ENCODE measurements around the gene ZNF662. TPM values are rescaled to one million over a fixed set of nuclear protein-coding genes. Genes with fewer than 3 reads are reported as not detected.

ZNF662 gene
- total RNA-seq, 4 donors from 2014 or later = 7.2 to 25.5 (median 19.6) TPM

DNA sequence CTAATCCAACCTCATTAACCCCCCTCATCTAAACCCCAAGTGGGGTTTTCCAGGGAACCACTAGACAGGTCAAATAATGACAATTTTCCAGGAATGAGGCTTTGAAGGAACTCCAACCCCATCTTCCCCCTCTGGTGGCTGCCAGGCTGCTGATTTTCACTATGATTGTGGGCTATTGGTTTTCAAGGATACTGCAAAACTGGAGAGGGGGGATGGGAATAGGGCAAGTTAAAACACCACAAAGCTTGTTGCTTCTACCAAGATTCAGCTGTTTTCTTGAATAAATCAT lies 10.4 kb upstream of the ZNF662 start:
- no peak overlapping the region for H3K27ac ChIP-seq
- TF ChIP-seq, protein P1, sequence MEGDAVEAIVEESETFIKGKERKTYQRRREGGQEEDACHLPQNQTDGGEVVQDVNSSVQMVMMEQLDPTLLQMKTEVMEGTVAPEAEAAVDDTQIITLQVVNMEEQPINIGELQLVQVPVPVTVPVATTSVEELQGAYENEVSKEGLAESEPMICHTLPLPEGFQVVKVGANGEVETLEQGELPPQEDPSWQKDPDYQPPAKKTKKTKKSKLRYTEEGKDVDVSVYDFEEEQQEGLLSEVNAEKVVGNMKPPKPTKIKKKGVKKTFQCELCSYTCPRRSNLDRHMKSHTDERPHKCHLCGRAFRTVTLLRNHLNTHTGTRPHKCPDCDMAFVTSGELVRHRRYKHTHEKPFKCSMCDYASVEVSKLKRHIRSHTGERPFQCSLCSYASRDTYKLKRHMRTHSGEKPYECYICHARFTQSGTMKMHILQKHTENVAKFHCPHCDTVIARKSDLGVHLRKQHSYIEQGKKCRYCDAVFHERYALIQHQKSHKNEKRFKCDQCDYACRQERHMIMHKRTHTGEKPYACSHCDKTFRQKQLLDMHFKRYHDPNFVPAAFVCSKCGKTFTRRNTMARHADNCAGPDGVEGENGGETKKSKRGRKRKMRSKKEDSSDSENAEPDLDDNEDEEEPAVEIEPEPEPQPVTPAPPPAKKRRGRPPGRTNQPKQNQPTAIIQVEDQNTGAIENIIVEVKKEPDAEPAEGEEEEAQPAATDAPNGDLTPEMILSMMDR (IDR thresholded peaks at IDR 0.05) = no peak
- no peak for TF ChIP-seq POLR2A (IDR thresholded peaks at IDR 0.05)
- no peaks in the 10 kb centered on the region for H3K4me1 ChIP-seq
- no peaks in the 10 kb centered on the region for H3K9me3 ChIP-seq
- no peaks in the 10 kb centered on the region for H3K27me3 ChIP-seq
- no peaks in the 10 kb centered on the region for H3K36me3 ChIP-seq
- no peak for DNase-seq
- no peak overlapping the region for H3K4me3 ChIP-seq
- intact Hi-C loops (cut with DNase I; ENCODE audit: low total_unique reads) = no loop called here

DNA sequence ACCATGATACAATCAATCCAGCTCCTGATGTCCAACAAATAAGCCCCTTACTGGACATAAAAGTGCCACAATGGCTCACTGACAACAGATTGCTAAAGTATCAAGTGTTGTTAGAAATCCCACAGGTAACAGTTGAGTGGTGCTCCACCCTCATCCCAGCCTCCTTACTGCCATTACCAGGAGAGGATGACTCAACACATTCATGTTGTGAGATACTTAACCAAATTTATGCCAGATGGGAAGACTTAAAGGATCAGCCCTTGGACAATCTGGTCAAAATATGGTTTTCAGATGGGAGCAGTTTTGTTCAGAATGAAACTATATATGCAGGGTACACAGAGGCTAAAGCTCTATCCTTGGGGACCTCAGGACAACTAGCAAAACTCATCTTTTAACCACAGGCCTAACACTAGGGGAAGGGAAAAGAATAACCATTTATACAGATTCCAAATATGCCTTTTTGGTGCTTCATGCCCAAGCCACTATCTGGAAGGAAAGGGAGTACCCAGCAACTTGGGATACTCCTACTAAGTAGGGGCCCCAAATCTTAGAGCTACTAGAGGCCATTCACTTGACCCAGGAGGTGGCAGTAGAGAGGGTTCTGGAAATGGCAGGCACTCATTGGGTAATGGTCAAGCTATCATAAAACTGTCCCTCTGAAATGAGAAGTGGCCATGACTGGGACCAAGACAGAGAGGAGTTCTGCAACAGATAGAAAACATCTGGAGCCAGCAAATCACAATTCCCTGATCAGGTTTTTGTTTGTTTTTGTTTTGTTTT lies 6.9 kb upstream of the ZNF662 start:
- H3K36me3 ChIP-seq = no peaks in the 10 kb centered on the region
- no peaks in the 10 kb centered on the region for H3K4me1 ChIP-seq
- H3K4me3 ChIP-seq = no peak overlapping the region
- TF ChIP-seq POLR2A (IDR thresholded peaks at IDR 0.05) = no peak
- TF ChIP-seq, protein P1 (IDR thresholded peaks at IDR 0.05) = no peak
- no peak overlapping the region for H3K27ac ChIP-seq
- H3K27me3 ChIP-seq = no peaks in the 10 kb centered on the region
- no peak for DNase-seq
- intact Hi-C loops (cut with DNase I; ENCODE audit: low total_unique reads) = no loop called here
- H3K9me3 ChIP-seq = no peaks in the 10 kb centered on the region

DNA sequence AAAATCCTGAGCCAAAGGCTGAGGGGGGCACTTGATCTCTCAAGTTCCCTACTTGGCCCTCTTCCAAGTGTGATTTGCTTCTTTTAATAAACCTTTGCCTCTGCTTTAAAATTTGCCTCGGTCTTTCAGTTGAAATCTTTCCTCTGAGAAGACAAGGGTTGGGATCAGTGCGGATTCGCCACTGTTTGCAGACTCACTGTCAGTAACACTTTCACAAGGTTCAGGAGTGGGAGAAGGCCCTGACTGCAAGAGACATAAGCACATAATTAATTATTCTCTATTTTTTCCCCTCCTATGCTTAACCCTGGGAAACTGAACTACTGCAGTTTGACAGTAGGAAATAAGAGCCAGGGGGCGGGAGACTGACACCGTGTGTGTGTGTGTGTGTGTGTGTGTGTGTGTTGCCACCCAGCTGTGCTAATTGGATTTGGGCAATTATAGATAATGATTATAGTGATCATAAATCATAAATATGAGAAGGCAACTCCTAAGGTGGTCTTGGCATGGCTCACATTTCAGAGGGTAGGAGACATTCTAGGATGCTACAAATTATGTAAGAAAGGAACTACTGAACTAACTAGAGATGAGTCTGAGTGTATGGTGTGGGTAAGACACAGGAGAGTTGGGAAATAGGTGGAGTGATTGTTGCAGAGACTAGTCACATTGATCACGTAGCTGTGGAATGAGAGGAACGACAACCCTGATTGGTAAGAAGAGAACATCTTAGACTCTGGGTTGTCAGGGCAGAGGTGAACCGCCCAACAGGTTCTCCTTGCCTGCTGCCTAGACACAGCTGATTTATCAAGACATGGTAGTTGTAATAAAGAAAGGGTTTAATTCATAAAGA lies 5.5 kb upstream of the ZNF662 start:
- intact Hi-C loops (cut with DNase I; ENCODE audit: low total_unique reads) = no loop called here
- Histone ChIP-seq H3K4me1 (no peaks in the 10 kb centered on the region), H3K9me3 (no peaks in the 10 kb centered on the region), H3K27ac (no peak overlapping the region), H3K36me3 (no peaks in the 10 kb centered on the region), H3K4me3 (no peak overlapping the region), H3K27me3 (no peaks in the 10 kb centered on the region)
- DNase-seq = no peak
- TF ChIP-seq POLR2A (IDR thresholded peaks at IDR 0.05) = no peak
- TF ChIP-seq, protein P1 (IDR thresholded peaks at IDR 0.05) = no peak

DNA sequence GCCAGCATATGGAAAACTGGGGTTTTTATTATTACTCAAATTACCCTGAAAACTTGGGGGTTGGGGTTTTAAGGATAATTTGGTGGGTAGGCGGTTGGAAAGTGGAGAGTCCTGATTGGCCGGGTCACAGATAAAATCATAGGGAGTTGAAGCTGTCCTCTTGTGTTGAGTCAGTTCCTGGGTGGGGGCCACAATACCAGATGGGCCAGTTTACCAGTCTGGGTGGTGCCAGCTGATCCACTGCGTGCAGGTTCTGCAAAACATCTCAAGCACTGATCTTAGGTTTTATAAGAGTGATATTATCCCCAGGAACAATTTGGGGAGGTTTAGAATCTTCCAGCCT lies 4.9 kb upstream of the ZNF662 start:
- Histone ChIP-seq H3K9me3 (no peaks in the 10 kb centered on the region), H3K4me1 (no peaks in the 10 kb centered on the region), H3K4me3 (no peak overlapping the region), H3K27ac (no peak overlapping the region), H3K27me3 (no peaks in the 10 kb centered on the region), H3K36me3 (no peaks in the 10 kb centered on the region)
- intact Hi-C loops (cut with DNase I; ENCODE audit: low total_unique reads) = no loop called here
- DNase-seq = no peak
- no peak for TF ChIP-seq POLR2A (IDR thresholded peaks at IDR 0.05)
- TF ChIP-seq, protein P1 (IDR thresholded peaks at IDR 0.05) = no peak

DNA sequence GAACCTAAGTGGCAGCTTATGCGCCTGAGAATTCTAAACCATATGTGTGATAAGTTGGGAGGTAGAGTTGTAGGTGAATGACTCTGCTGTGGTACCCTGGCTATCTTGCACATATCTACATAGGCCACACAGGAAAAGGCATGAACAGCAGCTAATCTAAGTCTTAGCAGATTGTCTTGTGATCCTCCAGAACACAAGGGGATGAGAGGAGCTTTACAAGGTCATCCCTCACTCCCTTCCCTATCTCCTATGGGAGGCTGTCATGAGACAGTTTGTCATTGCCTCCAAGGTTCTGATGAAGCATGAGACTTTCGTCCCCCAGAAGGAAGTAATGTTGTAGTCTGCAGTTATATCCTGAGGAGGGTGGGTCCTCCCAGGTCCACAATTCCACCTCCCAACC lies 3.7 kb upstream of the ZNF662 start:
- intact Hi-C loops (cut with DNase I; ENCODE audit: low total_unique reads) = no loop called here
- H3K36me3 ChIP-seq = no peaks in the 10 kb centered on the region
- no peak for TF ChIP-seq POLR2A (IDR thresholded peaks at IDR 0.05)
- TF ChIP-seq, protein P1 (IDR thresholded peaks at IDR 0.05) = no peak
- no peaks in the 10 kb centered on the region for H3K27me3 ChIP-seq
- no peak for DNase-seq
- H3K4me1 ChIP-seq = no peaks in the 10 kb centered on the region
- H3K4me3 ChIP-seq = no peak overlapping the region
- H3K9me3 ChIP-seq = no peaks in the 10 kb centered on the region
- no peak overlapping the region for H3K27ac ChIP-seq

All from uterus (tissue), 4 donors.